K562 (cell line): Measurements from ENCODE around the gene NFATC1.

Experiments used
- CTCF ChIP-seq, 3 experiments: IDR thresholded peaks in 2 of 3; conservative IDR thresholded peaks in 1 of 3; 2 replicates each; pipeline ENCODE4 v1.5.1; 2011 to 2012; ENCODE audit warnings: low read length in 3 of 3, mild to moderate bottlenecking in 3 of 3, control low read depth in 2 of 3, improper control_type of control experiment in 1 of 3, inconsistent platforms in 1 of 3, low read depth in 1 of 3, mixed read lengths in 1 of 3, moderate library complexity in 1 of 3; ENCODE audit not compliant: insufficient read depth in 2 of 3
- ZNF274 ChIP-seq: IDR thresholded peaks from 2 replicates; pipeline ENCODE4 v1.6.1; 2011; ENCODE audit warnings: low read depth, mild to moderate bottlenecking, low read length, moderate library complexity, borderline replicate concordance
- ZNF512 ChIP-seq: IDR thresholded peaks from 2 replicates; pipeline ENCODE4 v1.6.1; 2016; ENCODE audit warnings: missing genetic modification characterization, missing compliant biosample characterization

- TF ChIP-seq ZNF274 (no peak), ZNF512 (tag) (no peak), CTCF (IDR thresholded peaks at IDR 0.05 in 2 of 3, conservative IDR thresholded peaks at IDR 0.05 in 1 of 3; ENCODE audit: insufficient read depth in 2 of 3, low read depth in 1 of 3, low read length in 3 of 3) (no peak)
Measured at GRCh38 chr18:79355433-79356335, 40.0 kb upstream of the NFATC1 start.
